Activated naive CD4-positive, alpha-beta T cell treated with anti-CD3 and anti-CD28 coated beads for 36 hours (primary cell): ENCODE data around the gene ZBTB7C. TPM values are rescaled to one million over a fixed set of nuclear protein-coding genes. Genes with fewer than 3 reads are reported as not detected.
"Not testable (repeated sequence)": the region's sequence is repeated elsewhere in the genome, so short reads cannot be mapped to it uniquely, and the experiment has no call there.

Experiments used
- CTCF ChIA-PET: fragments of 350-600 bp; sonication (Branson Sonifier 250); formaldehyde crosslinking; loops from one replicate; lab custom pipeline; 2021; ENCODE audit warnings: antibody characterized with exemption; lab: Charles Lee
- DNase-seq: peaks from one replicate; pipeline ENCODE4 v3.0.0-alpha.2; 2020
- H3K27ac Mint-ChIP-seq: one replicate; pipeline ENCODE4 v1.8.0; 2021; ENCODE audit warnings: mild to moderate bottlenecking, mixed read lengths
- H3K27me3 Mint-ChIP-seq: one replicate; pipeline ENCODE4 v1.8.0; 2021; ENCODE audit warnings: low read depth, mixed read lengths
- H3K36me3 Mint-ChIP-seq: one replicate; pipeline ENCODE4 v1.8.0; 2021; ENCODE audit warnings: low read depth, mixed read lengths
- H3K4me1 Mint-ChIP-seq: one replicate; pipeline ENCODE4 v1.8.0; 2021; ENCODE audit warnings: low read depth, mixed read lengths
- H3K4me3 Mint-ChIP-seq: one replicate; pipeline ENCODE4 v1.8.0; 2021; ENCODE audit warnings: mild to moderate bottlenecking, moderate library complexity, mixed read lengths
- H3K9me3 Mint-ChIP-seq: one replicate; pipeline ENCODE4 v1.8.0; 2021; ENCODE audit warnings: mixed read lengths
- intact Hi-C: fragments of 100-400 bp; cut with micrococcal nuclease; formaldehyde crosslinking; loops from one replicate; pipeline ENCODE4 v1.15.1; 2023
- total RNA-seq, 2 experiments: library from RNA; stranded (reverse); gene quantifications; one replicate each; pipeline ENCODE4 v1.2.3, GENCODE V29; 2021

Gene ZBTB7C
- total RNA-seq, 2 experiments from 2014 or later = not detected

DNA sequence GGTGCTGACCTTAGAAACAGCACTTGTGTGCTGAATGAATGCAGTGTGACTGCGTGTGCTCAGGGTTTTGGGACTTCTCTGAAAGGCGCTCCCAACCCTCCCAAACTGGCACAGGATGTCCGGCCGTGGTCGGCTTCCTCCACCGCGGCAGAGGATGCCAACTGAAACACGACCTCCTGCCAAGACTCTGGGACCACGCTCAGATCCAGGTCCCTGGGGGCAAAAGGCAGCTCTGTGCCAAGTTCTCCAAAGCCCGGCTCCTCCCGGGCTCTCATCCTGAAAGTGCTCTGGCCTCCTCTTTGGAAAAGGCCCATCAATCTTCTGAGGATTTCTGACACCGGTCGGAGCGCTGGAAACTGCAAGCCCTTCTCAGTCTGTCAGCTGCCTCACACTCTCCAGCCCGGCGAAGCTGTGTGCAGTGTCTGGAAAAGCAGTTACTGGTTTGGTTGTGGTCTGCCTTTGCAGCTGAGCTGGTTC lies 32.3 kb upstream of the ZBTB7C start:
- peaks cover 33% of the 10 kb centered on the region for H3K27me3 Mint-ChIP-seq
- CTCF ChIA-PET = interaction anchor here (1.3 to 2.4 kb wide), 2 partner anchors 27 to 28 kb away, joined by 3 to 8 read pairs; no protein-coding TSS in a partner anchor

DNA sequence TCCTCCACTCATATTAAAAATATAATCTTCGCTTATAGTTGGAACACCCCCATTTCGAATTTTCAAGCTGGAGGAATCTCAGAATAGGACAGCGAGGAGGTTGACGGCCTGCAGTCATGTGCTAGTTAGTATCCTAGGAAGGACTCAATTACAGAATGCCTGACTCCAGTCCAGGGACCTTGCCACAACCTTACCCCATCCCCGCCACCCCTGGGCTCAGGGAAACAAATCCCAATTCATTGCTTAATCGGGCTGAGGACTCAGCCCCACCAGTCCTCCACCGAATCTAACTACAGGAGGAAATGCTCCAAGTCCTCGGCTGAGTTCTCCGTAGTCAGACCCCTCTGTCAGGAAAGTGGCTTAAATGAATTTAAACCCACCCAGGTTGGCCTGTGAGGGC lies 31.7 kb upstream of the ZBTB7C start:
- no peak overlapping the region for H3K27ac Mint-ChIP-seq
- H3K4me3 Mint-ChIP-seq = no peak overlapping the region
- no peaks in the 10 kb centered on the region for H3K9me3 Mint-ChIP-seq
- H3K27me3 Mint-ChIP-seq = peaks cover 33% of the 10 kb centered on the region
- DNase-seq = no peak
- intact Hi-C loops = no loop called here
- no peaks in the 10 kb centered on the region for H3K36me3 Mint-ChIP-seq
- CTCF ChIA-PET = interaction anchor here (0.7 to 2.4 kb wide), 2 partner anchors 28 to 257 kb away, joined by 3 to 8 read pairs; no protein-coding TSS in a partner anchor
- no peaks in the 10 kb centered on the region for H3K4me1 Mint-ChIP-seq

More for the DNA sequence above, 32.3 kb upstream of the ZBTB7C start:
- Mint-ChIP-seq H3K36me3 (no peaks in the 10 kb centered on the region), H3K27ac (no peak overlapping the region), H3K4me1 (peaks cover 2% of the 10 kb centered on the region), H3K4me3 (no peak overlapping the region), H3K9me3 (no peaks in the 10 kb centered on the region)
- no peak for DNase-seq
- intact Hi-C loops = no loop called here

GRCh38 chr18:48436907-48437306 lies 27.7 kb upstream of the ZBTB7C start:
- H3K27ac Mint-ChIP-seq = no peak overlapping the region
- no peaks in the 10 kb centered on the region for H3K36me3 Mint-ChIP-seq
- H3K27me3 Mint-ChIP-seq = peaks cover 24% of the 10 kb centered on the region
- intact Hi-C loops = no loop called here
- H3K9me3 Mint-ChIP-seq = no peaks in the 10 kb centered on the region
- no peak for DNase-seq
- CTCF ChIA-PET = interaction anchor here (0.6 to 2.8 kb wide), 2 partner anchors 8 to 203 kb away, joined by 3 to 12 read pairs; no protein-coding TSS in a partner anchor
- no peak overlapping the region for H3K4me3 Mint-ChIP-seq
- H3K4me1 Mint-ChIP-seq = no peaks in the 10 kb centered on the region

DNA sequence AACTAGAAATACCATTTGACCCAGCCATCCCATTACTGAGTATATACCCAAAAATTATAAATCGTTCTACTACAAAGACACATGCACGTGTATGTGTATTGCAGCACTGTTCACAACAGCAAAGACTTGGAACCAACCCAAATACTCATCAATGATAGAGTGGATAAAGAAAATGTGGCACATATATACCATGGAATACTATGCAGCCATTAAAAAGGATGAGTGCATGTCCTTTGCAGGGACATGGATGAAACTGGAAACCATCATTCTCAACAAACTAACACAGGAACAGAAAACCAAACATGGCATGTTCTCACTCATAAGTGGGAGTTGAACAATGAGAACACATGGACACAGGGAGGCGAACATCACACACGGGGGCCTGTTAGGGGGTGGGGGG lies 25.2 kb upstream of the ZBTB7C start:
- H3K27me3 Mint-ChIP-seq = peaks cover 14% of the 10 kb centered on the region
- H3K4me1 Mint-ChIP-seq, H3K27ac Mint-ChIP-seq, H3K36me3 Mint-ChIP-seq, H3K9me3 Mint-ChIP-seq, CTCF ChIA-PET, DNase-seq, intact Hi-C loops, H3K4me3 Mint-ChIP-seq: not testable (repeated sequence)

GRCh38 chr18:48433541-48433940 lies 24.4 kb upstream of the ZBTB7C start:
- intact Hi-C loops = no loop called here
- peaks cover 15% of the 10 kb centered on the region for H3K27me3 Mint-ChIP-seq
- CTCF ChIA-PET = interaction anchor here (0.8 kb wide), 1 partner anchor 12 kb away, joined by 3 read pairs; no protein-coding TSS in a partner anchor

GRCh38 chr18:48430150-48430549 lies 21.0 kb upstream of the ZBTB7C start:
- CTCF ChIA-PET = no interaction called here
- intact Hi-C loops = no loop called here

More at GRCh38 chr18:48433541-48433940, 24.4 kb upstream of the ZBTB7C start:
- Mint-ChIP-seq H3K4me1 (no peaks in the 10 kb centered on the region), H3K27ac (no peak overlapping the region), H3K9me3 (no peaks in the 10 kb centered on the region), H3K4me3 (no peak overlapping the region), H3K36me3 (no peaks in the 10 kb centered on the region)
- DNase-seq = no peak

GRCh38 chr18:48428475-48429177 lies 19.4 kb upstream of the ZBTB7C start:
- Mint-ChIP-seq H3K27ac (no peak overlapping the region), H3K4me3 (no peak overlapping the region), H3K27me3 (peaks cover 45% of the 10 kb centered on the region), H3K4me1 (no peaks in the 10 kb centered on the region), H3K36me3 (no peaks in the 10 kb centered on the region), H3K9me3 (no peaks in the 10 kb centered on the region)
- no peak for DNase-seq
- CTCF ChIA-PET = interaction anchor here (1.8 kb wide), 1 partner anchor 17 kb away, joined by 5 read pairs; no protein-coding TSS in a partner anchor
- intact Hi-C loops = no loop called here

More at GRCh38 chr18:48430150-48430549, 21.0 kb upstream of the ZBTB7C start:
- no peaks in the 10 kb centered on the region for H3K9me3 Mint-ChIP-seq
- no peaks in the 10 kb centered on the region for H3K36me3 Mint-ChIP-seq
- no peak overlapping the region for H3K4me3 Mint-ChIP-seq
- H3K27me3 Mint-ChIP-seq = peaks cover 33% of the 10 kb centered on the region
- no peaks in the 10 kb centered on the region for H3K4me1 Mint-ChIP-seq
- H3K27ac Mint-ChIP-seq = no peak overlapping the region
- DNase-seq = no peak

- peaks cover 58% of the 10 kb centered on the region for H3K27me3 Mint-ChIP-seq
- CTCF ChIA-PET = interaction anchor here (1.7 kb wide), 1 partner anchor 22 kb away, joined by 3 read pairs; no protein-coding TSS in a partner anchor
- no peaks in the 10 kb centered on the region for H3K36me3 Mint-ChIP-seq
- intact Hi-C loops = no loop called here
- H3K27ac Mint-ChIP-seq = no peak overlapping the region
- H3K4me3 Mint-ChIP-seq = no peak overlapping the region
- peaks cover 4% of the 10 kb centered on the region for H3K9me3 Mint-ChIP-seq
- DNase-seq = no peak
- peaks cover 3% of the 10 kb centered on the region for H3K4me1 Mint-ChIP-seq
Measured at GRCh38 chr18:48422947-48423378, 13.8 kb upstream of the ZBTB7C start.

GRCh38 chr18:48419277-48420022 lies 10.3 kb upstream of the ZBTB7C start:
- H3K9me3 Mint-ChIP-seq = peaks cover 4% of the 10 kb centered on the region
- H3K27ac Mint-ChIP-seq = no peak overlapping the region

GRCh38 chr18:48418539-48419276 lies 9.5 kb upstream of the ZBTB7C start:
- Mint-ChIP-seq H3K36me3 (no peaks in the 10 kb centered on the region), H3K27ac (no peak overlapping the region), H3K27me3 (peaks cover 66% of the 10 kb centered on the region), H3K4me1 (peaks cover 3% of the 10 kb centered on the region), H3K9me3 (peaks cover 4% of the 10 kb centered on the region), H3K4me3 (no peak overlapping the region)
- CTCF ChIA-PET = interaction anchor here (0.9 kb wide), 1 partner anchor 26 kb away, joined by 7 read pairs; no protein-coding TSS in a partner anchor
- no peak for DNase-seq
- intact Hi-C loops = loop anchor here (10.0 kb wide), 1 partner anchor 254 kb away; no protein-coding TSS in a partner anchor

More at GRCh38 chr18:48419277-48420022, 10.3 kb upstream of the ZBTB7C start:
- intact Hi-C loops = loop anchor here (10.0 kb wide), 1 partner anchor 255 kb away; no protein-coding TSS in a partner anchor
- H3K27me3 Mint-ChIP-seq = peaks cover 62% of the 10 kb centered on the region
- H3K36me3 Mint-ChIP-seq = no peaks in the 10 kb centered on the region
- CTCF ChIA-PET = interaction anchor here (1.5 to 2.2 kb wide), 2 partner anchors 8 to 26 kb away, joined by 5 to 9 read pairs; no protein-coding TSS in a partner anchor
- no peak for DNase-seq
- H3K4me3 Mint-ChIP-seq = no peak overlapping the region
- peaks cover 3% of the 10 kb centered on the region for H3K4me1 Mint-ChIP-seq

- Mint-ChIP-seq H3K36me3 (no peaks in the 10 kb centered on the region), H3K27me3 (peaks cover 65% of the 10 kb centered on the region), H3K4me1 (peaks cover 2% of the 10 kb centered on the region), H3K9me3 (peaks cover 4% of the 10 kb centered on the region), H3K27ac (no peak overlapping the region), H3K4me3 (no peak overlapping the region)
- CTCF ChIA-PET = interaction anchor here (0.7 to 0.9 kb wide), 2 partner anchors 27 to 386 kb away, joined by 7 to 8 read pairs; no protein-coding TSS in a partner anchor
- intact Hi-C loops = loop anchor here (10.0 kb wide), 1 partner anchor 253 kb away; no protein-coding TSS in a partner anchor
- DNase-seq = no peak
Measured at GRCh38 chr18:48417985-48418384, 8.8 kb upstream of the ZBTB7C start.
